RWPE2 (cell line): ENCODE data around the gene NCAPD2.

ENCODE experiments used
- ATAC-seq: fragments of 200-7000 bp; cut with Tn5 transposase; 3 replicates; pipeline ENCODE4 v1.9.1; 2021; ENCODE audit warnings: low read depth
- DNase-seq: peaks from one replicate; pipeline ENCODE4 v3.0.0-alpha.2; 2020; ENCODE audit warnings: low spot score
- H3K27ac ChIP-seq: fragments of 450-650 bp; 2 replicates; pipeline ENCODE4 v1.5.1; 2017; ENCODE audit warnings: mild to moderate bottlenecking; ENCODE audit not compliant: poor library complexity, severe bottlenecking
- H3K27me3 ChIP-seq: fragments of 250-450 bp; sonication (Bioruptor Pico); 2 replicates; pipeline ENCODE4 v1.5.1; 2021; ENCODE audit warnings: mild to moderate bottlenecking, moderate library complexity; ENCODE audit not compliant: insufficient read depth, poor library complexity, severe bottlenecking
- H3K36me3 ChIP-seq: fragments of 250-450 bp; sonication (Bioruptor Pico); 2 replicates; pipeline ENCODE4 v1.5.1; 2020; ENCODE audit warnings: low read depth, mild to moderate bottlenecking, moderate library complexity
- H3K4me1 ChIP-seq: fragments of 250-450 bp; sonication (Bioruptor Pico); 2 replicates; pipeline ENCODE4 v1.5.1; 2021; ENCODE audit warnings: mild to moderate bottlenecking, moderate library complexity; ENCODE audit not compliant: insufficient read depth, poor library complexity, severe bottlenecking
- H3K4me3 ChIP-seq: fragments of 250-450 bp; sonication (Bioruptor Pico); 2 replicates; pipeline ENCODE4 v1.5.1; 2021; ENCODE audit warnings: mild to moderate bottlenecking, moderate library complexity; ENCODE audit not compliant: severe bottlenecking
- H3K9me3 ChIP-seq: fragments of 250-450 bp; sonication (Bioruptor Pico); 2 replicates; pipeline ENCODE4 v1.5.1; 2021; ENCODE audit warnings: mild to moderate bottlenecking, moderate library complexity; ENCODE audit not compliant: severe bottlenecking
- CTCF ChIP-seq: fragments of 450-650 bp; IDR thresholded peaks from one replicate; pipeline ENCODE4 v1.5.1; 2017; ENCODE audit warnings: mild to moderate bottlenecking, moderate library complexity; ENCODE audit not compliant: poor library complexity, severe bottlenecking

Gene NCAPD2

GRCh38 chr12:6534945-6535696, 41.2 kb downstream of the NCAPD2 start:
- Histone ChIP-seq H3K36me3 (peaks cover 63% of the 10 kb centered on the region), H3K4me1 (peaks cover 21% of the 10 kb centered on the region), H3K4me3 (peak overlapping the region; percentile 87), H3K27ac (peak overlapping the region; percentile 98), H3K9me3 (no peaks in the 10 kb centered on the region), H3K27me3 (no peaks in the 10 kb centered on the region)
- ATAC-seq (no peak), DNase-seq (no peak)
- no peak for TF ChIP-seq CTCF

- H3K27ac ChIP-seq: peak overlapping the region; percentile 98
- H3K36me3 ChIP-seq: peaks cover 58% of the 10 kb centered on the region
- ATAC-seq (no peak), DNase-seq (no peak)
- TF ChIP-seq CTCF: no peak
- no peaks in the 10 kb centered on the region for H3K9me3 ChIP-seq
- H3K4me1 ChIP-seq: peaks cover 24% of the 10 kb centered on the region
- H3K4me3 ChIP-seq: peak overlapping the region; percentile 87
- no peaks in the 10 kb centered on the region for H3K27me3 ChIP-seq
Observed at GRCh38 chr12:6535697-6535946, 41.7 kb downstream of the NCAPD2 start.

DNA sequence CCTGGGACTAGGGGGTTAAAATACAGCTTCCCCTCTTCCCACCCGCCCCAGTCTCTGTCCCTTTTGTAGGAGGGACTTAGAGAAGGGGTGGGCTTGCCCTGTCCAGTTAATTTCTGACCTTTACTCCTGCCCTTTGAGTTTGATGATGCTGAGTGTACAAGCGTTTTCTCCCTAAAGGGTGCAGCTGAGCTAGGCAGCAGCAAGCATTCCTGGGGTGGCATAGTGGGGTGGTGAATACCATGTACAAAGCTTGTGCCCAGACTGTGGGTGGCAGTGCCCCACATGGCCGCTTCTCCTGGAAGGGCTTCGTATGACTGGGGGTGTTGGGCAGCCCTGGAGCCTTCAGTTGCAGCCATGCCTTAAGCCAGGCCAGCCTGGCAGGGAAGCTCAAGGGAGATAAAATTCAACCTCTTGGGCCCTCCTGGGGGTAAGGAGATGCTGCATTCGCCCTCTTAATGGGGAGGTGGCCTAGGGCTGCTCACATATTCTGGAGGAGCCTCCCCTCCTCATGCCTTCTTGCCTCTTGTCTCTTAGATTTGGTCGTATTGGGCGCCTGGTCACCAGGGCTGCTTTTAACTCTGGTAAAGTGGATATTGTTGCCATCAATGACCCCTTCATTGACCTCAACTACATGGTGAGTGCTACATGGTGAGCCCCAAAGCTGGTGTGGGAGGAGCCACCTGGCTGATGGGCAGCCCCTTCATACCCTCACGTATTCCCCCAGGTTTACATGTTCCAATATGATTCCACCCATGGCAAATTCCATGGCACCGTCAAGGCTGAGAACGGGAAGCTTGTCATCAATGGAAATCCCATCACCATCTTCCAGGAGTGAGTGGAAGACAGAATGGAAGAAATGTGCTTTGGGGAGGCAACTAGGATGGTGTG, 42.3 kb downstream of the NCAPD2 start:
- ATAC-seq: no peak
- no peaks in the 10 kb centered on the region for H3K27me3 ChIP-seq

DNA sequence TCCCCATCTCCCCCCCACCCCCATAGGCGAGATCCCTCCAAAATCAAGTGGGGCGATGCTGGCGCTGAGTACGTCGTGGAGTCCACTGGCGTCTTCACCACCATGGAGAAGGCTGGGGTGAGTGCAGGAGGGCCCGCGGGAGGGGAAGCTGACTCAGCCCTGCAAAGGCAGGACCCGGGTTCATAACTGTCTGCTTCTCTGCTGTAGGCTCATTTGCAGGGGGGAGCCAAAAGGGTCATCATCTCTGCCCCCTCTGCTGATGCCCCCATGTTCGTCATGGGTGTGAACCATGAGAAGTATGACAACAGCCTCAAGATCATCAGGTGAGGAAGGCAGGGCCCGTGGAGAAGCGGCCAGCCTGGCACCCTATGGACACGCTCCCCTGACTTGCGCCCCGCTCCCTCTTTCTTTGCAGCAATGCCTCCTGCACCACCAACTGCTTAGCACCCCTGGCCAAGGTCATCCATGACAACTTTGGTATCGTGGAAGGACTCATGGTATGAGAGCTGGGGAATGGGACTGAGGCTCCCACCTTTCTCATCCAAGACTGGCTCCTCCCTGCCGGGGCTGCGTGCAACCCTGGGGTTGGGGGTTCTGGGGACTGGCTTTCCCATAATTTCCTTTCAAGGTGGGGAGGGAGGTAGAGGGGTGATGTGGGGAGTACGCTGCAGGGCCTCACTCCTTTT, 43.1 kb downstream of the NCAPD2 start:
- H3K27ac ChIP-seq: peak overlapping the region; percentile 98
- H3K4me1 ChIP-seq: peaks cover 26% of the 10 kb centered on the region
- H3K27me3 ChIP-seq: no peaks in the 10 kb centered on the region
- peak overlapping the region; percentile 87 for H3K4me3 ChIP-seq
- no peak for TF ChIP-seq CTCF
- H3K9me3 ChIP-seq: no peaks in the 10 kb centered on the region
- ATAC-seq: no peak
- no peak for DNase-seq
- H3K36me3 ChIP-seq: peaks cover 45% of the 10 kb centered on the region

More for the DNA sequence above, 42.3 kb downstream of the NCAPD2 start:
- no peak for TF ChIP-seq CTCF
- peaks cover 52% of the 10 kb centered on the region for H3K36me3 ChIP-seq
- H3K4me1 ChIP-seq: peaks cover 28% of the 10 kb centered on the region
- no peaks in the 10 kb centered on the region for H3K9me3 ChIP-seq
- peak overlapping the region; percentile 98 for H3K27ac ChIP-seq
- DNase-seq: no peak
- H3K4me3 ChIP-seq: peak overlapping the region; percentile 87
